ENCODE measurements around the gene AK5.
"Not testable (repeated sequence)": the region's sequence is repeated elsewhere in the genome, so short reads cannot be mapped to it uniquely, and the experiment has no call there.

AK5 gene

DNA sequence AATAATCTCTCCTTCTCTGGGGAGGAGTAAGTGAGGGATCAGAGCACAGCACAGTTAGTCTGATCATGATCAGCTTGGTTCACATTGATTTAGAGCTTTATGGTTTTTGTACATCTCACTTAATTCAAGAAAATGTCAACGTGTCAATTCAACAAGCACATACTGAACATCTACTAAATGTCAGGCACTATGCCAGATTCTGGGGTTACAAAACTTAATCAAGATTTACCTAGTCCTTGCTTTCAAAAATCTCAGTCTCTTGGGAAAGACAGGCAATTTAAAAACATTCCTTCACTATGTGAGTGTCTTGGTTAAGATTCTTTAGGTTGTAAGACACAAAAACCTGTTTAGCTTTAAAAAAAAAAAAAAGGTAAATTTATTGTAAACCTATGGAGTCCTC, 181.4 kb downstream of the AK5 start:
- DNase-seq, result no peak

DNA sequence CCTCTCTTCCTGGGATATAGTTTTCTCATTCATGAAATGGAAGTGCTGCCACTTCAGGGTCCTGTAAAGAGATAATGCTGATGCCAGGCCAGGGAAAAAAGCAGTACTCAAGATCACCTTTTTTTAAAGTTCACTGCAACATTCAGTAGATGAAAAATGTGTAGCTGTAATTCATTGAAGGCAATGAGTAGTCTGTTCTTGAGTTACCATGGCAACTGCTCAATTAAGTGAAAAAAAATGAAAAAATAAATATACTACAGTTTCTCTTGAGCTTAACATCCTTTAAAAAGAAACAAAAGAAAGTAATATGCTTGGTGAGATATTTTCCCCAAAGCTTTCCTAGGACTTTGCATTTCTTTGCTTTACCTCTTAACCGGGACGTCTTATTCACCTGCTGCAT, 183.3 kb downstream of the AK5 start:
- no peak for DNase-seq

GRCh38 chr1:77465922-77466321, 184.1 kb downstream of the AK5 start:
- DNase-seq, result no peak

- no peak for DNase-seq
Observed at GRCh38 chr1:77467021-77467595, 185.3 kb downstream of the AK5 start.

- no peak for DNase-seq
Observed at GRCh38 chr1:77467741-77468140, 185.9 kb downstream of the AK5 start.

GRCh38 chr1:77468257-77468948, 186.6 kb downstream of the AK5 start:
- no peak for DNase-seq

DNA sequence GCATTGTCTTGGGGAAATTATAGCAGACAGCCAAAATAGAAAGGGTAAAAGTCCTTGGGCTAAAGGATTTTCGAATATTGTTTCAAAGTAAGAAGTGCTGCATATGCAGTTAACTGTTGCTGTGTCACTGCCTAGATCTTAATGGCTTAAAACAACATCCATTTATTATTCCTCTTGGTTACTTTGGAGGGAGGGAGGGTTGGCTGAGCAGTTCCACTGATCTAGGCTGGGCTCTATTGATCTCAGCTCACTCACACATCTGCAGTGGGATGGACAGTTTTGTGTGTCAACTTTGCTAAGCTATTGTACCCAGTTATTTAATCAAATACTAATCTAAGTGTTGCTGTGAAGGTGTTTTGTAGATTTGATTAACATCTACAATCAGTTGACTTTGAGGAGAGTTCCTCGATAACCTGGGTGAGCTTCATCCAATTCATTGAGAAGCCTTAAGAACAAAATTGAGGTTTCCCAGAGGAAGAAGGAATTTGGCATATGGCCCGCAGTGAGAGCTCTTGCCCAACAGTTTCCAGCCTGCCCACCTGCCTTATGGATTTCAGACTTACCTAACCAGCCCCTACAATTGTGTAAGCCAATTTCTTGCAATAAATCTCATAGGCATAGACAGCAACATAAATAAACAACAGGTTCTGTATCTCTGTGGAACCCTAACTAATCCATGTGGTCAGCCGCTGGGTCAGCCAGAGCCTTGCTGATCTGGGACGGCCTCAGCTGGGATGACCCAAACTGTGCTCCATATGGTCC, 187.3 kb downstream of the AK5 start:
- no peak for DNase-seq

- DNase-seq, result no peak
Observed at GRCh38 chr1:77471691-77472090, 189.9 kb downstream of the AK5 start.

DNA sequence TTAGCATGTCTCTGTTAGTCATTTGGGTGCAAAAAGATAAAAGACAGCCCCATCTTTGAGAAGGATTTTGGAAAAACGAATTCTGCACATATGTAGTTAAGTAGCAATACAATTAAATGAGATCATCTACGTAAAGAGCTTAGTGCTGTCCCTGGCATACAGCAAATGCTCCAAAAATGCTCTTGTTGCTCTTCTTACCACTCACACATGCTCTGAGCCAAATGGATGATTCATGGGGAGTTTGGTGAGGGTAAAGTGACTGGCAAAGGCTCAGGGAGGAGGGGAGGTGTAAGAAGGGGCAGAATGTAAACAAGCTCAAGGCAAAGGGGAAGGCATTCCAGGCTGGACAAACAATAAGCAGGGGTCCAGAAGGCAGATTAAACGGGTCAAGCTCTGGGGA, 191.9 kb downstream of the AK5 start:
- DNase-seq, result no peak

DNA sequence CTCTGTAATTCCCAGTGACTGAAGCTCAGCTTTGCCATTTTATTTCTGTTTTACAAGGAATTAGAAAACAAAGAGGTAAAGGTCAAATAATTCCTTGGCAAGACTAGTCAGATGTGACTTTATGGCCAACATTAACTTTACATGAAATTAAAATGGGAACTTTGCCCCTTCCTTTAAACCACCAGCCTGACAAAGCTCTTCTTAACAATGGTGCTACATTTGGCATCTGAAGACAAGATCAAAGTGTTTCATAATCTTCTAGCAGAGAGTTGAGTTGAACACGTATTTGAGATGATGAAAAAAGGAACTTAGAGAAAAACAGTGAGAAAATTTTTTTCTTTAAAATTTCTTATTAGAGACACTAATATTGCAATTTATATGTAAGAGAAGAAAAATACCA, 193.8 kb downstream of the AK5 start:
- no peak for DNase-seq

DNA sequence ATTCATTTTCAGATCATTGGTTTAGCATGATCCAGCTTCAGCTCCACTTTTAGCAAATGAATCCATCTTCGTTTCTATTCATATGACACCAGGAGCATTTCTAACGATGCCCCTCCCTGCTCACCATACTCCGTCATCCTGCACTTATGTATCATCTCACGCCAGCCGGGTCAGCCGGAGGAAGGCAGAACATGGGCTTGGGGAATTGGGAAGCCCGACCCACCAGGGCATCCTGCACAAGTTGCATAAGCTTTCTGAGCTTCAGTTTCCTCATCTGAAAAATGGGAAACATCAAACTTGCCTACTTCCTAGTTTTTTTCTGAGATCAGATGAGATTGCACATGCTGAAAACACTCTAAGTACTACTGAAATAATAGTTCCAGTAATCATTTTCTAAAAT, 194.7 kb downstream of the AK5 start:
- no peak for DNase-seq

DNA sequence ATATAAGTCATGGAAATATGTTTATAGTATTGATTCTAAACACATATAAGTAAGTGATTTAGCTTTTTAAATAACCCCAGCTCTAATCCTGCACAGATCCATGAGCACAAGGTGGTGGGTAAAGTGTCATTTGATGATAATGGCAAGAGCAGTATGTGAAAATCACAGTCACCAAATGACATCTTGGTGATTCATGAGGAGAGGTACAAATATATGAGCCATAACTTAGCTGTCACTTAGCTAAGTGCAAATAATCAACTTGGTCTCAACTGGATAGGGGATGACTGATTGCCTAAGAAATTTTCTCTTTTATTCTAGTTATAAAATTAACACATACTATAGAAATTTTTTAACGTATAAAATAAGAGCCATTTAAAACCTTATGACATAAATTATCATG, 202.5 kb downstream of the AK5 start:
- no peak for DNase-seq

- no peak for DNase-seq
Observed at GRCh38 chr1:77484926-77485325, 203.1 kb downstream of the AK5 start.

- DNase-seq, result peak; percentile 20
Observed at GRCh38 chr1:77487631-77488030, 205.8 kb downstream of the AK5 start.

DNA sequence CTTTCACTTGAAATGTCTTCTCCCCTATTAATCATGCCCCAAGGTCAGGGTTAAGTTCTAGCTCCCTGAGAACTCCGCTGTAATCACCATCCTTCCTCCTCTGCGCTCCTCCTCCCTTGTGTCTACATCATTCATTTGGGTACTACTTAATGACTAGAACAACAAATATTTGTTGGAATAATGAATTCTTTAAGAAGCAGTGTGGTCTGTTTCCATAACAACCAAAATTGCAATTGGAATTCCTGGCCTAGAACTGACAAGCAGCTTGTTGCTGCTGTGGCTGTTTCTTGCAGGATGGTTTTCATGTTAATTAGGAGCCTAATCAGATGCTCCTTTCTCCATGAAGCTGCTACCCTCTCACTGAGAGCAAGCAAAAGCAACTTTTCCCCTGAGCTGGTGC, 208.1 kb downstream of the AK5 start:
- DNase-seq, result no peak

- no peak for DNase-seq
Observed at GRCh38 chr1:77494026-77494425, 212.2 kb downstream of the AK5 start.

DNA sequence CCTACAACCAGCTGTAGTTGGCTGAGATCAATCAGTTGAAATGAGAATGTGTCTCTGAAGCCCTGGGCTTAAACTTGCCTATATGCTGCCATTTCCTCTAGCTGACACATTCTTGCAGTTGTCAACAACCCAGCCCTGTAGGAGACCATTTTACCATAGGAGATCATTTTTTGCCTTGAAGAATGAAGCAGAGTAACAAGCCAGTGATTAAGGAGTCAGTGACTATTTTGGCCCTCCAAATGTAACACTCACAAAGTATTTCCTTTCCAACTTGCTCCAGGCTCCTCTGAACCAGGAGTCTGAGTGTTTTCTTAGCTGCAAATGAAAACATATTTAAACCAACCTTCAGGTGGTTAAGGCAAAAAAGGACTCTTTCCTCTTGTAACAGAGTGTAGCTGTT, 217.1 kb downstream of the AK5 start:
- DNase-seq, result no peak

DNA sequence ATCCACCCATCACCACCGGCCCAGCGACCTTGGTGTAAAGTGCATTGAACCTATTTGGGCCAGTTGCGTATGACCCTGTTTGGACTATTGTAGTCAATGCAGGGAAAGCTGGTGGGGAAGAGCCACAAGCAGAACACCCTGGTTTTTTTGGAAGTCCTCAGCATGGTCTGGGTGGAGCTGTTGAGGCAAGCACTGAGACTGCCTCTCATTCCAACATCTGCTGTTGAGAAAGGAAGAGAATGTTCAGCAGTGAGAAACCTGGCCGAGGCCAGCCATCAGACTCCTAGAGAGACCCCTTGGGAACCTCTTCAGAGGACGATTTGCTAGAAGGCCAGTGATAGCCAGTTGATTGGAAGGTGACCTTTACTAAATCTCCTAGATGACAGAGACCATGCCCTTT, 217.6 kb downstream of the AK5 start:
- DNase-seq, result no peak

GRCh38 chr1:77504986-77505385, 223.2 kb downstream of the AK5 start:
- no peak for DNase-seq

DNA sequence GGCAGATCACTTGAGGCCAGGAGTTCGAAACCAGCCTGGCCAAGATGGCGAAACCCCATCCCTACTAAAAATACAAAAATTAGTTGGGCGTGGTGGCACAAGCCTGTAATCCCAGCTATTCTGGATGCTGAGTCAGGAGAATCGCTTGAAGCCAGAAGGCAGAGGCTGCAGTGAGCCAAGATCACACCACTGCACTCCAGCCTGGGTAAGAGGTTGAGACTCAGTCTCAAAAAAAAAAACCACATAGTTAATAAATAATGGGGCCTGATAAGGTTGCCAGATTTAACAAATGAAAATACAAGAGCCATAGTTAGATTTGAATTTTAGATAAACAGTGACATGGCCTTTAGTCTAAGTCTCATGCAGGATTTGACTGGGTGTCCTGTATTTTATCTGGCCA, 225.0 kb downstream of the AK5 start:
- DNase-seq, result no peak

- no peak for DNase-seq
Observed at GRCh38 chr1:77509051-77509492, 227.3 kb downstream of the AK5 start.

DNA sequence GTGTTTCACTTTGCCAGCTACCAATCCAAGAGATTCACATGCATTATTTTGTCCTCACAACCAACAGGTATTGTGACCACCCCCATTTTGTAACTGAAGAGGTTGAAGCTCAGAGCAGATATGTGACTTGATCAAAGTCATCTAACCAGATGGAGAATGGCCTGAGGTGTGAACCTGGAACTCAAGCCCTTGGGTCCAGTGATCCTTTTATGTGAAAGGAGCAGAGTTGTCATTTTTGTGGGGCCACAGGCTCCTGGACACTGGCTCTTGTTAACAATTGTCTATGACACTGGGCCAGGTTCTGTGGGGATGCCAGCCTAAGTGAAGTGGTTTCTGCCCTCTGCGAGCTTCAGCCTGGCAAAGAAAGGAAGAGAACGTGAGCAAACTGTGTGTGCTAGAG, 228.1 kb downstream of the AK5 start:
- no peak for DNase-seq

- no peak for DNase-seq
Observed at GRCh38 chr1:77511440-77511840, 229.6 kb downstream of the AK5 start.

DNA sequence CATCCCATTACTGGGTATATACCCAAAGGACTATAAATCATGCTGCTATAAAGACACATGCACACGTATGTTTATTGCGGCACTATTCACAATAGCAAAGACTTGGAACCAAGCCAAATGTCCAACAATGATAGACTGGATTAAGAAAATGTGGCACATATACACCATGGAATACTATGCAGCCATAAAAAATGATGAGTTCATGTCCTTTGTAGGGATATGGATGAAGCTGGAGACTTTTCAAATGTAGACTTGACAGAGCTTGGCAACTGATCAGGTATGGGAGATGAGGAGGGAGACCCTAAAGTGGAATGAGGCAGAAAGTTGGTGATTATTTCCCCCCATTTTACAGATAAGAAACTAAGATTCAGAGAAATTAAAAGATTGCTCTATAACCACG, 230.8 kb downstream of the AK5 start:
- DNase-seq, result not testable (repeated sequence)
